Measurements from ENCODE around the gene UBTD2. TPM values are rescaled to one million over a fixed set of nuclear protein-coding genes. Genes with fewer than 3 reads are reported as not detected.

The UBTD2 gene
- total RNA-seq, 1 experiment from 2014 or later = 22.7 TPM

DNA sequence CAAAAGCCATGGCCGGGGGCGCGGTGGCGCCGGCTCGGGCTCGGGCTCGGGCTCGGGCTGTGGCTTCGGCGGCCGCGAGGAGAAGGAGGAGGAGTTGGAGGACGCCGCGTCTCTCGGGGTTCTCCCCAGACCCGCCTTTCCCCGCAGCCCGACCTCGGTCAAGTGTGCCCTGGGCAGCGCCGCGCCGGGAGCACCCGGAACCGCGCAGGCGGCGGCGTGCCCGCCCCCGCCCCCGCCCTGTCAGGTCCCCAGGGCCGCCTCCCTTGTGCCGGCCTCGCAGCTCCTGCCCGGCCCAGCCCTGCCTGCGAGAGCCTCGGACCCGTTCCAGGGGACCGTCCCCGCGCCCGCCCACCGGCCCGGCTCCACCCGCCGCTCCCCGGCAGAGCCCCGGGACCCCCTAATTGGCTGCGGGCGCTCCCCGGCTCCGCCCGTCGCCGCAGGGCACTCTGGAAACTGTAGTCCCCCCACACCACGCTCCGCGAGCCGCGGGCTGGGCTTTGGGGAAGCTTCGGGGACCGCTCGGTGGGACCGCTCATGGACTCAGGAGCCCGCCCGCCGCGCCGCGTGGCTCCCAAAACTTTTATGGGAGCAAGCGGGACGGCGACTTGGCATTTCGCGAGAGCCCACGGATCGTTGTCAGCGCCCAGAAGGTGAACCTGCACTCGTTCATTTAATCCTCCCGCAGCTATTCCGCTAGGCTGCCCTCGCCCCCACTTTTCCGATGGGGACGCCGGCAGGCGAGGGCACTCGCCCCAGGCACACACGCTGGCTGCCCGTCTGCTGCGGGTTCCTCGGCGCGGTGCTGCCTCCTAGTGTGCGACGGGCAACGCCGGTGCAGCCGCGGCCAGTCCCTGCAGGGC is 95.3 kb downstream of the UBTD2 start, which contains the start of gene STK10 (continued):
- TF ChIP-seq, protein P1, sequence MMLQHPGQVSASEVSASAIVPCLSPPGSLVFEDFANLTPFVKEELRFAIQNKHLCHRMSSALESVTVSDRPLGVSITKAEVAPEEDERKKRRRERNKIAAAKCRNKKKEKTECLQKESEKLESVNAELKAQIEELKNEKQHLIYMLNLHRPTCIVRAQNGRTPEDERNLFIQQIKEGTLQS (CRISPR knock-in tag; conservative IDR thresholded peaks at IDR 0.05) = no peak
- TF ChIP-seq, protein P2, sequence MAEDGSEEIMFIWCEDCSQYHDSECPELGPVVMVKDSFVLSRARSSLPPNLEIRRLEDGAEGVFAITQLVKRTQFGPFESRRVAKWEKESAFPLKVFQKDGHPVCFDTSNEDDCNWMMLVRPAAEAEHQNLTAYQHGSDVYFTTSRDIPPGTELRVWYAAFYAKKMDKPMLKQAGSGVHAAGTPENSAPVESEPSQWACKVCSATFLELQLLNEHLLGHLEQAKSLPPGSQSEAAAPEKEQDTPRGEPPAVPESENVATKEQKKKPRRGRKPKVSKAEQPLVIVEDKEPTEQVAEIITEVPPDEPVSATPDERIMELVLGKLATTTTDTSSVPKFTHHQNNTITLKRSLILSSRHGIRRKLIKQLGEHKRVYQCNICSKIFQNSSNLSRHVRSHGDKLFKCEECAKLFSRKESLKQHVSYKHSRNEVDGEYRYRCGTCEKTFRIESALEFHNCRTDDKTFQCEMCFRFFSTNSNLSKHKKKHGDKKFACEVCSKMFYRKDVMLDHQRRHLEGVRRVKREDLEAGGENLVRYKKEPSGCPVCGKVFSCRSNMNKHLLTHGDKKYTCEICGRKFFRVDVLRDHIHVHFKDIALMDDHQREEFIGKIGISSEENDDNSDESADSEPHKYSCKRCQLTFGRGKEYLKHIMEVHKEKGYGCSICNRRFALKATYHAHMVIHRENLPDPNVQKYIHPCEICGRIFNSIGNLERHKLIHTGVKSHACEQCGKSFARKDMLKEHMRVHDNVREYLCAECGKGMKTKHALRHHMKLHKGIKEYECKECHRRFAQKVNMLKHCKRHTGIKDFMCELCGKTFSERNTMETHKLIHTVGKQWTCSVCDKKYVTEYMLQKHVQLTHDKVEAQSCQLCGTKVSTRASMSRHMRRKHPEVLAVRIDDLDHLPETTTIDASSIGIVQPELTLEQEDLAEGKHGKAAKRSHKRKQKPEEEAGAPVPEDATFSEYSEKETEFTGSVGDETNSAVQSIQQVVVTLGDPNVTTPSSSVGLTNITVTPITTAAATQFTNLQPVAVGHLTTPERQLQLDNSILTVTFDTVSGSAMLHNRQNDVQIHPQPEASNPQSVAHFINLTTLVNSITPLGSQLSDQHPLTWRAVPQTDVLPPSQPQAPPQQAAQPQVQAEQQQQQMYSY (CRISPR knock-in tag; IDR thresholded peaks at IDR 0.05) = no peak
- TF ChIP-seq FOXK1 (CRISPR knock-in tag; IDR thresholded peaks at IDR 0.05) (0 out of 2 replicates have a peak, but pooled peaks have one; percentile 24), ZNF121 (CRISPR knock-in tag; IDR thresholded peaks at IDR 0.05) (no peak), SP1 (CRISPR knock-in tag; conservative IDR thresholded peaks at IDR 0.05) (peak; percentile 92), ETV6 (CRISPR knock-in tag; IDR thresholded peaks at IDR 0.05) (peak; percentile 36; the same call in 1 of the 2 replicates), ZNF219 (CRISPR knock-in tag; IDR thresholded peaks at IDR 0.05; ENCODE audit: borderline replicate concordance) (no peak), MYBL2 (CRISPR knock-in tag; IDR thresholded peaks at IDR 0.05) (no peak), NR2C2 (CRISPR knock-in tag; IDR thresholded peaks at IDR 0.05) (no peak), ESRRA (CRISPR knock-in tag; IDR thresholded peaks at IDR 0.05; ENCODE audit: borderline replicate concordance) (peak; percentile 74; the same call in 1 of the 2 replicates), NR1H2 (CRISPR knock-in tag; IDR thresholded peaks at IDR 0.05) (no peak)
- TF ChIP-seq, protein P3, sequence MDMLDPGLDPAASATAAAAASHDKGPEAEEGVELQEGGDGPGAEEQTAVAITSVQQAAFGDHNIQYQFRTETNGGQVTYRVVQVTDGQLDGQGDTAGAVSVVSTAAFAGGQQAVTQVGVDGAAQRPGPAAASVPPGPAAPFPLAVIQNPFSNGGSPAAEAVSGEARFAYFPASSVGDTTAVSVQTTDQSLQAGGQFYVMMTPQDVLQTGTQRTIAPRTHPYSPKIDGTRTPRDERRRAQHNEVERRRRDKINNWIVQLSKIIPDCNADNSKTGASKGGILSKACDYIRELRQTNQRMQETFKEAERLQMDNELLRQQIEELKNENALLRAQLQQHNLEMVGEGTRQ (CRISPR knock-in tag; IDR thresholded peaks at IDR 0.05) = no peak
- TF ChIP-seq, protein P4, sequence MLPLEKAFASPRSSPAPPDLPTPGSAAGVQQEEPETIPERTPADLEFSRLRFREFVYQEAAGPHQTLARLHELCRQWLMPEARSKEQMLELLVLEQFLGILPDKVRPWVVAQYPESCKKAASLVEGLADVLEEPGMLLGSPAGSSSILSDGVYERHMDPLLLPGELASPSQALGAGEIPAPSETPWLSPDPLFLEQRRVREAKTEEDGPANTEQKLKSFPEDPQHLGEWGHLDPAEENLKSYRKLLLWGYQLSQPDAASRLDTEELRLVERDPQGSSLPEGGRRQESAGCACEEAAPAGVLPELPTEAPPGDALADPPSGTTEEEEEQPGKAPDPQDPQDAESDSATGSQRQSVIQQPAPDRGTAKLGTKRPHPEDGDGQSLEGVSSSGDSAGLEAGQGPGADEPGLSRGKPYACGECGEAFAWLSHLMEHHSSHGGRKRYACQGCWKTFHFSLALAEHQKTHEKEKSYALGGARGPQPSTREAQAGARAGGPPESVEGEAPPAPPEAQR (CRISPR knock-in tag; IDR thresholded peaks at IDR 0.05) = no peak

DNA sequence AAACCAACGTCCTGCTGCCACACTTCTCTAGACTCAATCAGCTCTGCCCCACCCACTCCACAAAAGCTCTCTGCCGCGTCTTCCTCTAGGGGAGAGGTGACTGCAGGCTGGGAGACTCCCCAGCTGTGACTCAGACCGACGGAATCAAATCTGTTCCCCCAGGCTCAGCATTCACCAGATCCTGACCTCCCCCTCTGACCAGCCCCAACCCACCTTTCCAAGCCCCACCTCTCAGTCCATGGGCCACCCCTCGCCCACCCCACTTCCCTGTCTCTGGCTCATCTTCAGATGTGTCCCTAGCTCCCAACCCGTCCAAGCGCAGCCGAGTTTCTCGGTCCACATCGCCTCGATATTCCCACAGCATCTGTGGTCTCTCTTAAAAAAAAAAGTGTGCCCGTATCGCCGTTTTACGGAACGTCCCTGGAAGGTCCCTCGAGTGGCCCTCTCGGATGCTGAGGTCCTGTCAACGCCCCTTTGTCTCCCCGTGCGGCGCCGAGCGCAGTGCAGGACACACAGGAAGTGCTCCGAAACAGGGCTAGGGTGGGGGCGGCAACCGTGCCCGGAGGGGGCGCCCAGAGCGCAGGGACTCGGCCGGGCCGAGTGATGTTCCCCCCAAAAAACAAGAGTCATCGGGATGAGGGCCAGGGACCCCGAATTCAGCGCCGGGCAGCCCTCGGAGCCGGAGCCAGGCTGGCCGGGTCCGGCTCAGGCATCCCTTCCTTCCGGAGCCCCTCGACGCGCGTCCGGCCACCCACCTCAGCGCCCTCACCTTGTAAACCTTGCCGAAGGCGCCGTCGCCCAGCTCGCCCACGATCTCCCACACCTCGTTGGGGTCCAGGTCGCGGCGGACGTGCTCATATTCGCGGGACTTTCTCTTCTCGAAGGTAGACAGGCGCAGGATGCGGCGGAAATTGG is 96.2 kb downstream of the UBTD2 start:
- Mint-ChIP-seq H3K36me3 (no peaks in the 10 kb centered on the region; the same call in 1 of the 2 replicates), H3K27me3 (ENCODE audit: low read depth) (peaks cover 14% of the 10 kb centered on the region), H3K4me1 (peaks cover 28% of the 10 kb centered on the region), H3K27ac (peak overlapping the region; percentile 38; the same call in 1 of the 2 replicates), H3K9me3 (no peaks in the 10 kb centered on the region), H3K4me3 (peak overlapping the region; percentile 93)
- CTCF ChIA-PET = interaction anchor here (0.8 to 5.3 kb wide), 29 partner anchors 8 to 341 kb away, joined by 3 to 49 read pairs (median 5); partner anchors contain the start of genes FBXW11 and UBTD2
- POLR2A ChIA-PET = interaction anchor here (0.5 to 3.6 kb wide), 2 partner anchors 13 to 130 kb away, joined by 4 to 12 read pairs; no protein-coding TSS in a partner anchor
- DNase-seq (ENCODE audit: low spot score) = peak; percentile 62
- peak; percentile 8 for ATAC-seq
- 0 out of 2 replicates have a peak, but pooled peaks have one; percentile 14 for TF ChIP-seq FOXJ3 (CRISPR knock-in tag; IDR thresholded peaks at IDR 0.05; ENCODE audit: borderline replicate concordance)
- TF ChIP-seq, protein P5, sequence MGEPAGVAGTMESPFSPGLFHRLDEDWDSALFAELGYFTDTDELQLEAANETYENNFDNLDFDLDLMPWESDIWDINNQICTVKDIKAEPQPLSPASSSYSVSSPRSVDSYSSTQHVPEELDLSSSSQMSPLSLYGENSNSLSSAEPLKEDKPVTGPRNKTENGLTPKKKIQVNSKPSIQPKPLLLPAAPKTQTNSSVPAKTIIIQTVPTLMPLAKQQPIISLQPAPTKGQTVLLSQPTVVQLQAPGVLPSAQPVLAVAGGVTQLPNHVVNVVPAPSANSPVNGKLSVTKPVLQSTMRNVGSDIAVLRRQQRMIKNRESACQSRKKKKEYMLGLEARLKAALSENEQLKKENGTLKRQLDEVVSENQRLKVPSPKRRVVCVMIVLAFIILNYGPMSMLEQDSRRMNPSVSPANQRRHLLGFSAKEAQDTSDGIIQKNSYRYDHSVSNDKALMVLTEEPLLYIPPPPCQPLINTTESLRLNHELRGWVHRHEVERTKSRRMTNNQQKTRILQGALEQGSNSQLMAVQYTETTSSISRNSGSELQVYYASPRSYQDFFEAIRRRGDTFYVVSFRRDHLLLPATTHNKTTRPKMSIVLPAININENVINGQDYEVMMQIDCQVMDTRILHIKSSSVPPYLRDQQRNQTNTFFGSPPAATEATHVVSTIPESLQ (CRISPR knock-in tag; IDR thresholded peaks at IDR 0.05) = no peak
- TF ChIP-seq, protein P6, sequence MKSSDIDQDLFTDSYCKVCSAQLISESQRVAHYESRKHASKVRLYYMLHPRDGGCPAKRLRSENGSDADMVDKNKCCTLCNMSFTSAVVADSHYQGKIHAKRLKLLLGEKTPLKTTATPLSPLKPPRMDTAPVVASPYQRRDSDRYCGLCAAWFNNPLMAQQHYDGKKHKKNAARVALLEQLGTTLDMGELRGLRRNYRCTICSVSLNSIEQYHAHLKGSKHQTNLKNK (CRISPR knock-in tag; IDR thresholded peaks at IDR 0.05) = no peak
- peak; percentile 12 for TF ChIP-seq FOXP1 (CRISPR knock-in tag; IDR thresholded peaks at IDR 0.05; ENCODE audit: borderline replicate concordance)
- TF ChIP-seq, protein P7, sequence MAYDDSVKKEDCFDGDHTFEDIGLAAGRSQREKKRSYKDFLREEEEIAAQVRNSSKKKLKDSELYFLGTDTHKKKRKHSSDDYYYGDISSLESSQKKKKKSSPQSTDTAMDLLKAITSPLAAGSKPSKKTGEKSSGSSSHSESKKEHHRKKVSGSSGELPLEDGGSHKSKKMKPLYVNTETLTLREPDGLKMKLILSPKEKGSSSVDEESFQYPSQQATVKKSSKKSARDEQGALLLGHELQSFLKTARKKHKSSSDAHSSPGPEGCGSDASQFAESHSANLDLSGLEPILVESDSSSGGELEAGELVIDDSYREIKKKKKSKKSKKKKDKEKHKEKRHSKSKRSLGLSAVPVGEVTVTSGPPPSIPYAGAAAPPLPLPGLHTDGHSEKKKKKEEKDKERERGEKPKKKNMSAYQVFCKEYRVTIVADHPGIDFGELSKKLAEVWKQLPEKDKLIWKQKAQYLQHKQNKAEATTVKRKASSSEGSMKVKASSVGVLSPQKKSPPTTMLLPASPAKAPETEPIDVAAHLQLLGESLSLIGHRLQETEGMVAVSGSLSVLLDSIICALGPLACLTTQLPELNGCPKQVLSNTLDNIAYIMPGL (CRISPR knock-in tag; IDR thresholded peaks at IDR 0.05) = peak; percentile 65; the same call in 1 of the 2 replicates
- TF ChIP-seq, protein P8, sequence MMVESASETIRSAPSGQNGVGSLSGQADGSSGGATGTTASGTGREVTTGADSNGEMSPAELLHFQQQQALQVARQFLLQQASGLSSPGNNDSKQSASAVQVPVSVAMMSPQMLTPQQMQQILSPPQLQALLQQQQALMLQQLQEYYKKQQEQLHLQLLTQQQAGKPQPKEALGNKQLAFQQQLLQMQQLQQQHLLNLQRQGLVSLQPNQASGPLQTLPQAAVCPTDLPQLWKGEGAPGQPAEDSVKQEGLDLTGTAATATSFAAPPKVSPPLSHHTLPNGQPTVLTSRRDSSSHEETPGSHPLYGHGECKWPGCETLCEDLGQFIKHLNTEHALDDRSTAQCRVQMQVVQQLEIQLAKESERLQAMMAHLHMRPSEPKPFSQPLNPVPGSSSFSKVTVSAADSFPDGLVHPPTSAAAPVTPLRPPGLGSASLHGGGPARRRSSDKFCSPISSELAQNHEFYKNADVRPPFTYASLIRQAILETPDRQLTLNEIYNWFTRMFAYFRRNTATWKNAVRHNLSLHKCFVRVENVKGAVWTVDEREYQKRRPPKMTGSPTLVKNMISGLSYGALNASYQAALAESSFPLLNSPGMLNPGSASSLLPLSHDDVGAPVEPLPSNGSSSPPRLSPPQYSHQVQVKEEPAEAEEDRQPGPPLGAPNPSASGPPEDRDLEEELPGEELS (CRISPR knock-in tag; IDR thresholded peaks at IDR 0.05) = no peak

All from WTC11 (cell line).